ENCODE data around the gene CEP192.
"Not testable (repeated sequence)": the region's sequence is repeated elsewhere in the genome, so short reads cannot be mapped to it uniquely, and the experiment has no call there.

Gene CEP192

DNA sequence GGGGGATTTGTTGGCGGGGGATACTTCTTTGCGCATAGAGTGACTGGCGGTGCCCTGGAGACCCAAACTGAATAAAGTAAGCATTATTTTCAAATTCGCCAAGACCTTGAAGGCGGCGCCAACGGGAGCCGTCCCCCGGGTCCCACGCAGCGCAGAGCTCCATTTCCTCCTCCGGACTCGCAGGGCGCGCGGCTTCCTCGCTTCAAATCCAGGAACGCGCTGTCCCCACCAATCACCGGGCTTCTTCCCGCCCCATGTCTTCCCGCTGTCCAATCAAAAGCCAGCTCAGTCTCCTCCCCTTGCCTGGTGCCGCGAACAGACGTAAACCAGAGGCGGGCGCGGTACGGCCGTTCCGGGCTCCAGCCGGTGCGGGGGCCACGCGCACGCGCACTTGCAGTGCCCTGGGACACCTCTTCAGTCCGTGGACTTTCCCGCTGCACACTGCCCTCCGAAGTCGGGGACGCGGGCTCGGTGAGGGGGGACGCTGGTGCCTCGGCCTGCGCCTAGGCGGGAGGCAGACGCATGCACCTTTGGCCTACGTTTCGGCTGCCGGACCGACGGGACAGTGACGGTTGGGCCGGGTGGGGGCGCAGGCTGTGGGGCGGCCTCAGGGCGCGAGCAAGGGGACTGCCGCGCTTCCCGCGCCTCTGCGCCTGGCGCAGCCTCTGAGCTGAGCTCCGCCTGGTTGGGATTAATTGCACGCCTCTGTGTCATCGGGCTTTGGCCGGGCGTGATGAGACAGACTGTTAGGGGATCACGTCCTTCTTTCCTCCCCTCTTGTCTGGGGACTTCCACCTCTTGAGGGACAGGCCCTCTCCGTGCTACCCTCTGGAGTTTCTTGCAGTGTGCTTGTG is at the start of gene CEP192:
Gene CEP192, plus strand, starts transcription at position 396 of the 854 bp plus-strand sequence. CDS start 8,063 bp downstream, outside the sequence.
- DNase-seq = peak; percentile 99

DNA sequence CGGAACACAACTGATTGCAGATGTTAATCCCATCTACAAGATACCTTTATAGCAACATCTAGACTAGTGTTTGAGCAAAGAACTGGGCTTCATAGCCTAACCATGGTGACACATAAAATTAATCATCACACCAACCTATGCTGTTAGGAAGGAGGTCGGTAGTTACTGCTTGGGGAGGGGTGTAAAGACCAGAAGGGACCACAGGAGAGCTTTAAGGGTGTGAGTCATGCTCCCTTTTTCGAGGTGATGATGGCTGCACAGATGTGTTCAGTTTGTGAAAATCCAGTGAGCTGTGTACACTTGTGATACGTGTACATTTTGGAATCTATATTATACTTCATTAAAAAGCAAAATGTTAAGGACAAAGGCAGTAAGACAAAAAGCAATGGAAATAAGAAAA is 47.9 kb upstream of the CEP192 start:
- DNase-seq = no peak

- peak; percentile 87 for DNase-seq
Observed at GRCh38 chr18:12944709-12945108, 46.5 kb upstream of the CEP192 start.

DNA sequence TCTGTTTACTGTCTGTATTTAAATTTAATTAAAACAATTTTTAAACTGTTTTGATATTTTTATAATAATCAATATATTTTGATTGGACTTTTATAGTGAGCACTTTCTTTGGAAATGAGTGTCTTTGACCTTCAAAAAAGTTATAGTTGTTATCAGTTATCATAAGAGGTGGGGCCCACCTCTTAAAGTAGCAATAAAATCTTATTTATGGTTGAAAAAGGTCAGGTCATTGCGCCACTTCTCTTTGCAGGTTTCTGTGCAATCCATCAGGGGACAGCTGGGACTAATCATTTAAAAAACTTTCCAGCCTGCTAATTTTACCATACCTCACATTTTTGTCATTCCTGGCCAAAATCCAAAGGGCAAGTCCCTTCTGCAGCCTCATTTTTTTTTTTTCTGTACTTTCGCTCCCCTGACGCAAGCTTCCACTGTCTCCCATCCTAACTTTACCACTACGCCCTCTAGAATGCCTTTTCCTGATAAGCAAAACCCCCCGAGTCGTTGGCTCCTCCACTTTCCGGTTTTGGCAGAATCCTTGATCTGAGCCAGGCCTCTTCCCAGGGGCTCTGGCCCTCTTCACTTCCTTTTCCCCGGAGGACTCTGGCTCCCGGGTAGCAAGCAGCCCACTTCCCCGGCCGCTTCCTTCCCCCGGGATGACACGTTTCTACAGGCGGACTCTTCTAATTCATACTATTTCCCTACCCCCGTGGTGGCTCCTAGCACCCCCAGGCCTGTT is 44.4 kb upstream of the CEP192 start:
- DNase-seq = peak; percentile 76

DNA sequence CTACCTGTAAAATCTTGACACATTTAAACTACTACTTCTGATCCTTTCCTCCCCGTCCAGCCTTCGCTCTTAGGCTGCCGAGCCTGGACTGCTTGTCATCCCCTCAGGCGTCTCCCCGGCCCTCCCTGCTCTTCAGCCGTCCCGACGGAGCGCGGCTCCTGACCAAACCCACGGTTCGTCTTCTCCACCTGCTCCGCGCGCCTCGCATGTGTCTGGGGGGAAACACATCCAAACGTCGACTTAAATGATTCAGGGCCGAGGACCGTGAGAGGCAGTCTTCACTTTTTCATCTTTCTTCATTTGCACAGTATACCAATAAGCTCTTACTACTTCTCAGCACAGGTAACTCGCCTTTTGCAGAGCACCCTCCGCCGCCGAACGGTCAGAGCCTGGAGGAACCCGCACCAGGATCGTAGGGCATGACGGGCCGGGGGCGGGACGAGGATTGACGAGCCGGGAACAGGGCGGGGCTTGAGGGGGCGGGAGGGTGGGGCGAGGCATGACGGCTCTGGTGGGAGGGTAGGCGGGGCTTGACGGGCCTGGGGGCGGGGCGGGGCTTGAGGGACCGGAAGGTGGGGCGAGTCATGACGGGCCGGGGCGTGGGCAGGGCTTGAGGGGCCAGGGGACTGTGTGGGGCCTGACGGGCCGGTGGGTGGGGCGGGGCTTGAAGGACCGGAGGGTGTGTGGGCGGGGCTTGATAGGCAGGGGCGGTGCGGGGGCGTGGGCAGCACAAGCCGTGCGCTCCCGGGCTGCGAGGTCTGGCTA is 43.7 kb upstream of the CEP192 start, which contains the start of gene SEH1L:
Gene SEH1L, plus strand, starts transcription at position 727 of the 765 bp plus-strand sequence. CDS start 111 bp downstream, outside the sequence.
- DNase-seq = peak; percentile 99

DNA sequence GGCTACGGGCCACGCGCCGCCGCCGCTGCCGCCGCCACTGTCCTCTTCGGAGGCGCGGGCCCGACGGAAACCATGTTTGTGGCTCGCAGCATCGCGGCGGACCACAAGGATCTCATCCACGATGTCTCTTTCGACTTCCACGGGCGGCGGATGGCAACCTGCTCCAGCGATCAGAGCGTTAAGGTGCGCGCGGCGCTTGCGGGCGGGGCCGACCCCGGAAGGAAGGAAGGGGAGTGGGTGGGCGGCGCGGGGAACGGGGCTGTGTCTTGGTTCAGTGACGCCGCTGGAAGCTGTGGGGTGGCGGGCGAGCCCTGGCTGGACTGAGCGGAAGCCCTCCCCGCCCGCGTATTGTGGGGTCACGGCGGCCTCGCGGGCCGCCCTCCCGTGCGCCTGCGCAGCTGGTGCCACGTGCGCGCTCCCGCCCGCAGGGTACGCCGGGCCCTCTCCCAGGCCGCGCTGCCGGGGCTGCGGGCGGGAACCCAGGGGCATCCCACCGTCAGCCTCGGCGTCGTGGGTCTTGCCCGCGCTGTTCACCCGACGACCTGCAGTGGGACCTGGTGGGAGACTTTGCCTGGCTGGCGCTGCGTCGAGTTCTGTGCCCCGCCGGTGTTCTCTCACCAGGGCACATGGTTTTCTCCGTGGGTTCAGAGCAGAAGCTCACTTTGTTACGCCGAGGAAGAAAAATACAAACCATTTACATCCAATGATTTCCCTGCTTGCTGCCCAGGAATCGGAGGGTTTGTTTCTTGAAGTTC is 42.9 kb upstream of the CEP192 start:
- DNase-seq = peak; percentile 97

DNA sequence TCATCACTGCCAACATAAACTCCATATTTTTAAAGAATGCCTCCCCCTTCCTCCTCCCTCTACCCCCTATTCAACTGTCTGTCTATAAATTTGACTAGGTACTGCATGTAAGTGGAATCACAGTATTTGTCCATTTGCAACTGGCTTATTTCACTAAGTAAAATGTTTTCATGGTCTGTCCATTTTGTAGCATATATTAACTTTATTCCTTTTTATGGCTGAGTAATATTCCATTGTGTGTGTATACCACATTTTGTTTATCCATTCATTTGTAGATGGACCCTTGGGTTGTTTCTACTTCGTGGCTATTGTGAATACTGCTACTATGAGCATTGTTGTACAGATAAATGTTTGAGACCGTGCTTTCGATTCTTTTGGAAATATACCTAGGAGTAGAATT is 32.7 kb upstream of the CEP192 start:
- no peak for DNase-seq

- DNase-seq = no peak
Observed at GRCh38 chr18:12960395-12960794, 30.8 kb upstream of the CEP192 start.

- no peak for DNase-seq
Observed at GRCh38 chr18:12960853-12961397, 30.2 kb upstream of the CEP192 start.

DNA sequence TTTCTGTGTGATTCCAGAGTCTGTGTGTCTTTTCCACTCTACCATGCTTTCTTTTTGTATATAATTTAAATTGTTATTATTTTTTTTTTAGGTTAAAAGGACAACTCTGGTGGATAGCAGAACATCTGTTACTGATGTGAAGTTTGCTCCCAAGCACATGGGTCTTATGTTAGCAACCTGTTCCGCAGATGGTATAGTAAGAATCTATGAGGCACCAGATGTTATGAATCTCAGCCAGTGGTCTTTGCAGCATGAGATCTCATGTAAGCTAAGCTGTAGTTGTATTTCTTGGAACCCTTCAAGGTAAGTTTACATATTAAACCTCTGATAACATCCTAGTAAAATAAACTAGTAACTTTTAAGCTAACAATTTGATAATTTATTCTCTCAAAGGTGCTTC is 28.1 kb upstream of the CEP192 start:
- no peak for DNase-seq

DNA sequence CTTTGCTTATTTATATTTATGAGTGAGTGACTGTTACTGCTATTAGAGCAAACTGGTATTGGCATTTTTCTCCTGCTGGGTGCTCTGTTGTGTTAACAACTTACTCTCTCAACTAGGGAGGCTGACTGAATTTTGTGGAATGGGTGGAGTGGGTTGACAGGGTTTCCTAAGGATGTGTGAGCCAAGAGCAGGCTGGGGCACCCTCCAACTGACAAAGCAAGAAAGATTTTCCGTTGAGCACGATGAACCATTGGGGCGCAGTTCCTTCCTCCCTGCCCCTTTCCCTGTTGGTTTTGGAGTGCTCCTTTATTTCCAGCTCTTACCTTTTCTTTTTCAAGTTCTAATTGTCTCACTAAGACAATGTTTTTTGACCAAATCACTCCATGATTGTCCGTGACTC is 23.0 kb upstream of the CEP192 start:
- DNase-seq = no peak

- DNase-seq = no peak
Observed at GRCh38 chr18:12968619-12969018, 22.5 kb upstream of the CEP192 start.

DNA sequence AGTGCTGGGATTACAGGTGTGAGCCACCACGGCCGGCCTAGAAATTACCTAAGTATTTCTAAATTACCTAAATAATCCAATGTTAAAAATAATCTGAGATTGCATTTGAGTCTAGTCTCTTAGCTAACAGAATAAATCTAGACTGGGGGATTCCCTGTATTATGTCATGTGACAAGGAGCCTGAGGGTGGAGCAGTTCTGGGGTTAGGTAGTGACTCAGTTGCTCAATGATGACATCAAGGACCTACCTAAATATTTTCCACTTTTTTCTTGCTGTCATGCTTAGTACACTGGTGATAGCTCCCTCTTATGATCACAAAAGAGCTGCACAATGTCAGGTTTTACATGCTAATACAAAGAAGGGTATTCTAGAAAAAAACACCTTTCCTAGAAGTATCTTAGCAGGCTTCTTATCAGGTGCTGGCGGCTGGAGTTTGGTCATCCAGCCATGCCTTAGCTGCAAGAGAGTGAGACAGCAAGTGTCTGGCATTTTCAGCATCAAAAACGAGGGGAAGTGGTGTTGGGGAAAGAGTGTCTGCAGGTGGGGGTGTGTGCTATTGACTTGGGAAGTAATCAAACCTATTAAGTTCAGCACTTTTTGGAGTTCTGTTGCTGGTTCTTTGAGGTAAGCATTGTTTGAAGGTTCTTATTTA is 17.5 kb upstream of the CEP192 start:
- DNase-seq = no peak

GRCh38 chr18:12975488-12975887 is 15.7 kb upstream of the CEP192 start:
- DNase-seq = no peak

- no peak for DNase-seq
Observed at GRCh38 chr18:12976305-12976704, 14.9 kb upstream of the CEP192 start.

- DNase-seq = not testable (repeated sequence)
Observed at GRCh38 chr18:12980065-12980464, 11.1 kb upstream of the CEP192 start.

GRCh38 chr18:12989397-12990122 is 1.6 kb upstream of the CEP192 start:
- no peak for DNase-seq

GRCh38 chr18:12990123-12990475 is 1.1 kb upstream of the CEP192 start:
- DNase-seq = no peak

DNA sequence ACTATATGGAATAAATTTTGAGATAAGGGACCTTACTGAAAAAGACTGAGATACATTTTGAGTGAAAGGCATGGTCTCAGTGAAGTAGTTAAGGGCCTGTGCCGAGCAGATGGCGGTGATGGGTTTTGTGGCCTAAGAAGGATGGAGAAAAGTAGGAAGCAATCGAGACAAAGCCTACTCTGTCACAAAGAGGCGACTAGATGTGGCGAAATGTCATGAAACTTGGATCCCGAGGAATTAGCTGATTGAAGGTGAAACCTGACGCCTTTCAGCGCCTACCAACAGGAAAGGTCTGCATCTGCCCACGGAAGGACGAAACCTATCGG is 558 bp upstream of the CEP192 start:
- no peak for DNase-seq

DNA sequence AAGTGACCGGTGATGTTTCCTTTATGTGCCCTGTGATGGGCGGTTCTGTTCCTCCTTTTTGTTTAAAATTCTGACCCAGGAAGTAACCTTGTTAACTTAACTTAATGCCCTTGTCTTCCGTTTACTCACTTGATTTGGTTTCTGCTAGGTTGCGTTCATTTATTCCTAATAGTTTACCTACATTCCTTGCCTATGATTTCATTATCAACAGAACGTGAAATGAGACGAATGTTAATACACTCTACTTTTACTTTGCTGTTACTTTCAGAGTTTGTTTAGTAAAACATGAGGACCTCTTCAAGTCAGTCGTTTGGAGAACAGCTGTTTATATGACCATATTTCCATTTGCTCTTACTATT is 638 bp downstream of the CEP192 start:
- DNase-seq = no peak

- DNase-seq = no peak
Observed at GRCh38 chr18:12993439-12993838, 2.3 kb downstream of the CEP192 start.

Measured in RPMI8226 (cell line).